ENCODE measurements around the gene RREB1. TPM values are rescaled to one million over a fixed set of nuclear protein-coding genes. Genes with fewer than 3 reads are reported as not detected.

Gene RREB1
- total and polyA plus RNA-seq, 2 experiments from 2014 or later, result 6.4 to 12.4 TPM

DNA sequence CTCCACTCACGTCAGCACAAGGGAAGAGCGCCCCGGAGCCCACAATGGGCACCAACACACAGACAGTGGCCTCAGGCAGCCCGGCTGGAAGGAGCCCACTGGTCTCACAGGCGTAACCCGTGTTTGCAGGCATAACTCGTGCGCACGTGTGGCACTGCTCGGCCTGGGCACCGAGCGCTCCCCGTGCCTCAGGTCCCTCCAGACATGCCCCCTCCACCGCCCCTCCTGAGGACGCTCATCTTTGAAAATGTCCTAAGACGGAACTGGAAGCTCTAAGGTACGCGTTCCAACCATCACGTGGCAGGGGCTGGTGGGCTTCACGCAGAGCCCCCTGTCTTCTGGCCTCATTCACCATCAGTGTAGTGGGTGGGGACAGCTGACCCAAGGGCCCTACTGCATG lies 160.6 kb downstream of the RREB1 start:
- in situ Hi-C loops (cut with MboI), result no loop called here
- Histone ChIP-seq H3K4me2 (ENCODE audit: unreplicated experiment) (no peak overlapping the region), H3K27me3 (replicated peaks; ENCODE audit: insufficient read depth) (no peaks in the 10 kb centered on the region), H4K20me1 (ENCODE audit: insufficient read depth) (no peaks in the 10 kb centered on the region), H2AFZ (no peak overlapping the region), H3K4me1 (ENCODE audit: insufficient read depth) (peaks cover 8% of the 10 kb centered on the region), H3K79me2 (ENCODE audit: insufficient read depth) (no peaks in the 10 kb centered on the region), H3K27ac (no peak overlapping the region), H3K9me2 (ENCODE audit: insufficient read depth) (no peaks in the 10 kb centered on the region), H3K9me3 (ENCODE audit: low read depth) (no peaks in the 10 kb centered on the region), H3F3A (ENCODE audit: insufficient read depth) (peaks cover 4% of the 10 kb centered on the region; the same call in 1 of the 2 replicates), H3K4me3 (no peak overlapping the region), H3K36me3 (ENCODE audit: low read depth) (no peaks in the 10 kb centered on the region), H3K9ac (no peak overlapping the region)
- 87 to 90% methylated on average over 20 of the region's 20 CpGs for WGBS, 2 experiments (ENCODE audit: low coverage in 1 of 2, low lambda C conversion rate in 2 of 2, missing lambda C conversion rate in 2 of 2)
- no peak for TF ChIP-seq EZH2phosphoT487 (IDR thresholded peaks at IDR 0.05; ENCODE audit: insufficient read depth, low read depth)
- TF ChIP-seq EZH2 (IDR thresholded peaks at IDR 0.05; ENCODE audit: insufficient read depth, poor library complexity, severe bottlenecking), result no peak
- DNase-seq, result no peak

DNA sequence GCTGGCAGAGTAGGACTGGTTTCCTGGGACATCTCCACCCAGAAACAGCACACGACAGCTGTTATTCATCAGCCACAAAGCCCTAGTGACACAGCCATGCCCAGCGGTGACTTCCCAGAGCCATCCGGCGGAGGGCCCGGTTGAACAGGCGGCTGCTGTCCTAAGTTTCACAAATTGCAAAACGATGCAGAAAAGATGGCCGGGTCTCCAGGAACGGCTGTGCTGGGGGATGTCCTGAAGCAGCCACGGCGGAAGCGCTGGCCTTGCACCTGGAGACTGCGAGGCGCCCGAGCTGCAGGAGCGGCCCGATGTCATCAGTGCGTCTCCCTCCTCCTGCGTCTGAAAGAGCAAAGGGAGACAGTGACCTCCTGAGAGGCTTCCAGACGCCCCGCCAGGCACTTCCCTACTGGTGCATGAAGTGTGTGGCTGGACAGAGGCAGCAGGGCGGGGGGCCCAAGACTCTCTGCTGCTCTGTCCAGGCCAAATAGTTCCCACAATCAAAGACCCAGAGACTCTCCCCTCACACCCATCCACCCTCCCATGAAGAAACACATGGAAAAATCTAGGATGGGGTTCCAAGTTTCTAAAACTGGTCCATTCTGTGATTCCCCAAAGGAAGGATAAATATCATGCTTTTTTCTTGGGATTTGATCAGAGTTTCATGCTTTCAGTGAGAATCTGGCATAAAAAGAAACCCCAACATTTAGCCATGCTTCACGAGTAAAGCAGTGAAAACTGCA lies 161.2 kb downstream of the RREB1 start:
- no peak overlapping the region for H3K4me2 ChIP-seq (ENCODE audit: unreplicated experiment)
- H3K9ac ChIP-seq, result no peak overlapping the region
- TF ChIP-seq EZH2 (IDR thresholded peaks at IDR 0.05; ENCODE audit: insufficient read depth, poor library complexity, severe bottlenecking) (no peak), EZH2phosphoT487 (IDR thresholded peaks at IDR 0.05; ENCODE audit: insufficient read depth, low read depth) (no peak)
- in situ Hi-C loops (cut with MboI), result no loop called here
- no peak overlapping the region for H3K4me3 ChIP-seq
- H3K27ac ChIP-seq, result no peak overlapping the region
- peaks cover 8% of the 10 kb centered on the region for H3K4me1 ChIP-seq (ENCODE audit: insufficient read depth)
- H3K9me2 ChIP-seq (ENCODE audit: insufficient read depth), result no peaks in the 10 kb centered on the region
- 86 to 92% methylated on average over 22 to 23 of the region's 23 CpGs for WGBS, 2 experiments (ENCODE audit: low coverage in 1 of 2, low lambda C conversion rate in 2 of 2, missing lambda C conversion rate in 2 of 2)
- no peaks in the 10 kb centered on the region for H4K20me1 ChIP-seq (ENCODE audit: insufficient read depth)
- no peaks in the 10 kb centered on the region for H3K27me3 ChIP-seq (replicated peaks; ENCODE audit: insufficient read depth)
- peaks cover 4% of the 10 kb centered on the region; the same call in 1 of the 2 replicates for H3F3A ChIP-seq (ENCODE audit: insufficient read depth)
- H3K79me2 ChIP-seq (ENCODE audit: insufficient read depth), result no peaks in the 10 kb centered on the region
- H2AFZ ChIP-seq, result no peak overlapping the region
- no peaks in the 10 kb centered on the region for H3K9me3 ChIP-seq (ENCODE audit: low read depth)
- no peak for DNase-seq
- no peaks in the 10 kb centered on the region for H3K36me3 ChIP-seq (ENCODE audit: low read depth)

DNA sequence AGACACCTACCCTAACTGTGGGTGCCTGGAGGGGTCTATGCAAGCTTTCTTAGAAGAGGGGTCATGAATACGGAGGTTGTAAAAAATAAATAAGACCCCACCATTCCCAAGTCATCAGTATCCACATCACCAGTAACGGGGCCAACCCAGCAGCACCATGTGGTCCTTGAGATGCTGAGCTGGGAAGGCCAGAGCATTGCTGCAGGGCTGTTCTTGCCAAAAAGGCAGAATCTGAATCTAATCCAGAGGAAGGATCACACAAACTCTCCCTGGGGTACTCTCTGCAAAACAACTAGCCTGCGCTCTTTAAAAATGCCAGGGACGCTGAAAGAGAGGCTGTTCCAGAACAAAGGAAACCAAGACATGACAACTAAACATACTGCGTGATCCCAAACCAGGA lies 162.1 kb downstream of the RREB1 start:
- H4K20me1 ChIP-seq (ENCODE audit: insufficient read depth), result no peaks in the 10 kb centered on the region
- 87 to 88% methylated on average over 5 of the region's 5 CpGs for WGBS, 2 experiments (ENCODE audit: low coverage in 1 of 2, low lambda C conversion rate in 2 of 2, missing lambda C conversion rate in 2 of 2)
- TF ChIP-seq EZH2phosphoT487 (IDR thresholded peaks at IDR 0.05; ENCODE audit: insufficient read depth, low read depth) (no peak), EZH2 (IDR thresholded peaks at IDR 0.05; ENCODE audit: insufficient read depth, poor library complexity, severe bottlenecking) (no peak)
- no peaks in the 10 kb centered on the region for H3K9me3 ChIP-seq (ENCODE audit: low read depth)
- H3K27ac ChIP-seq, result no peak overlapping the region
- no peak overlapping the region for H3K4me2 ChIP-seq (ENCODE audit: unreplicated experiment)
- no peak overlapping the region for H2AFZ ChIP-seq
- in situ Hi-C loops (cut with MboI), result loop anchor here (10.0 kb wide), 1 partner anchor 345 kb away; no protein-coding TSS in a partner anchor
- H3K36me3 ChIP-seq (ENCODE audit: low read depth), result no peaks in the 10 kb centered on the region
- peaks cover 4% of the 10 kb centered on the region; the same call in 1 of the 2 replicates for H3F3A ChIP-seq (ENCODE audit: insufficient read depth)
- H3K4me1 ChIP-seq (ENCODE audit: insufficient read depth), result peaks cover 8% of the 10 kb centered on the region
- no peak for DNase-seq
- H3K4me3 ChIP-seq, result no peak overlapping the region
- no peaks in the 10 kb centered on the region for H3K27me3 ChIP-seq (replicated peaks; ENCODE audit: insufficient read depth)
- no peak overlapping the region for H3K9ac ChIP-seq
- no peaks in the 10 kb centered on the region for H3K9me2 ChIP-seq (ENCODE audit: insufficient read depth)
- no peaks in the 10 kb centered on the region for H3K79me2 ChIP-seq (ENCODE audit: insufficient read depth)

DNA sequence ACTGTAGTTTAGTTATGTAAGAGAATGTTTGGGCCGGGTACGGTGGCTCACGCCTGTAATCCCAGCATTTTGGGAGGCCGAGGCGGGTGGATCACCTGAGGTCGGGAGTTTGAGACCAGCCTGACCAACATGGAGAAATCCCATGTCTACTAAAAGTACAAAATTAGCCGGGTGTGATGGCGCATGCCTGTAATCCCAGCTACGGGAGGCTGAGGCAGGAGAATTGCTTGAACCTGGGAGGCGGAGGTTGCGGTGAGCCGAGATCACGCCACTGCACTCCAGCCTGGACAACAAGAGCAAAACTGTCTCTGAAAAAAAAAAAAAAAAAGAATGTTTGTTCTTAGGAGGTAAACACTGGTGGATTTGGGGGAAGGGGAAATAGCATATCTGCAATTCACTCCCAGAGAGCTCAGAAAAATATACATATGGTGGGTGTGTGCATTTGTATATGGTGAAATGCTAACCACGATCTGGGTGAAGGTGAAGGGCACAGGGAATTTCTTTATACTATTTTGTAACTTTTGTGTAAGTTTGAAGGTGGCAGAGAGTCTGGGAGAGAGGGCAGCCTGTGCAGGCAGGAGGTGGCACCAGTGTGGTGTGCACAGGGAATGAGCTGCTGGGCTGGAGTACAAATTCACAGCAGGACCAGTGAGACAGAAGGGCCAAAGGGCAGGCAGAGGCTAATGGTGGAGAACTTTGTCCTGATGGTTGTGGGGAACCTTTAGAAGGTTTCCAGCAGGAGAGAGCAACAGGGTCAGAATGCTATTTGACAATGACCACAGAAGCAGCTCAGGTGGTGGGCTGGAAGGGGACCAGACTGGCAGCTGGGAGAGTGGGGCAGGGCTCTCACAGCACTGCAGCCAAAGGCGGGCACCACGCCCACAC lies 162.8 kb downstream of the RREB1 start:
- Histone ChIP-seq H2AFZ (no peak overlapping the region), H3K27me3 (replicated peaks; ENCODE audit: insufficient read depth) (no peaks in the 10 kb centered on the region), H3K9ac (no peak overlapping the region), H3K4me3 (no peak overlapping the region), H4K20me1 (ENCODE audit: insufficient read depth) (no peaks in the 10 kb centered on the region), H3K9me2 (ENCODE audit: insufficient read depth) (no peaks in the 10 kb centered on the region), H3K27ac (no peak overlapping the region), H3K9me3 (ENCODE audit: low read depth) (no peaks in the 10 kb centered on the region), H3K79me2 (ENCODE audit: insufficient read depth) (no peaks in the 10 kb centered on the region), H3F3A (ENCODE audit: insufficient read depth) (peaks cover 4% of the 10 kb centered on the region; the same call in 1 of the 2 replicates), H3K4me2 (ENCODE audit: unreplicated experiment) (no peak overlapping the region), H3K4me1 (ENCODE audit: insufficient read depth) (peaks cover 8% of the 10 kb centered on the region), H3K36me3 (ENCODE audit: low read depth) (no peaks in the 10 kb centered on the region)
- in situ Hi-C loops (cut with MboI), result loop anchor here (10.0 kb wide), 1 partner anchor 344 kb away; no protein-coding TSS in a partner anchor
- TF ChIP-seq EZH2 (IDR thresholded peaks at IDR 0.05; ENCODE audit: insufficient read depth, poor library complexity, severe bottlenecking) (no peak), EZH2phosphoT487 (IDR thresholded peaks at IDR 0.05; ENCODE audit: insufficient read depth, low read depth) (no peak)
- no peak for DNase-seq
- 85 to 88% methylated on average over 16 of the region's 16 CpGs for WGBS, 2 experiments (ENCODE audit: low coverage in 1 of 2, low lambda C conversion rate in 2 of 2, missing lambda C conversion rate in 2 of 2)
